ENCODE data around the gene WFIKKN1.

DNA sequence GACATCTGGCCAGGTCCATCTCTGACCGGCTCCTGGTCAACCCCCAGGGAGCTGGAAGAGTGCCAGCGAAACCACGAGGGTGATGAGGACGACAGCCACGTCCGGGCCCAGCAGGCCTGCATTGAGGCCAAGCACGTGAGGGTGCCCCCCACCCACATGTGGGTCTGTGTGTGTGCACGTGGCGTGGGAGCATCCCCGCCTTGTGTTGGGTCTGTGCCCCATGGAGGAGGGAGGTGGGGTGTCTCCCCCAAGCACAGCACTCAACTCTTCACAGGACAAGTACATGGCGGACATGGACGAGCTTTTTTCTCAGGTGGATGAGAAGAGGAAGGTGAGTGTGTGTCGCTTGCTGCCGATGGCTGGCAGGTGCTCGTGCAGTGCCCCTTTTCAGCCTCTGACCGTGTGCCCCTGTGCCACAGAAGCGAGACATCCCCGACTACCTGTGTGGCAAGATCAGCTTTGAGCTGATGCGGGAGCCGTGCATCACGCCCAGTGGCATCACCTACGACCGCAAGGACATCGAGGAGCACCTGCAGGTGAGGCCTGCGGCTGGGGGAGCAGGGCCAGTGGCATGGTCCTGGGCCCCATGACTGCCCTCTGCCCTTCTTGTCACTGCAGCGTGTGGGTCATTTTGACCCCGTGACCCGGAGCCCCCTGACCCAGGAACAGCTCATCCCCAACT is 51.1 kb downstream of the WFIKKN1 start:
- TF ChIP-seq, protein P1, sequence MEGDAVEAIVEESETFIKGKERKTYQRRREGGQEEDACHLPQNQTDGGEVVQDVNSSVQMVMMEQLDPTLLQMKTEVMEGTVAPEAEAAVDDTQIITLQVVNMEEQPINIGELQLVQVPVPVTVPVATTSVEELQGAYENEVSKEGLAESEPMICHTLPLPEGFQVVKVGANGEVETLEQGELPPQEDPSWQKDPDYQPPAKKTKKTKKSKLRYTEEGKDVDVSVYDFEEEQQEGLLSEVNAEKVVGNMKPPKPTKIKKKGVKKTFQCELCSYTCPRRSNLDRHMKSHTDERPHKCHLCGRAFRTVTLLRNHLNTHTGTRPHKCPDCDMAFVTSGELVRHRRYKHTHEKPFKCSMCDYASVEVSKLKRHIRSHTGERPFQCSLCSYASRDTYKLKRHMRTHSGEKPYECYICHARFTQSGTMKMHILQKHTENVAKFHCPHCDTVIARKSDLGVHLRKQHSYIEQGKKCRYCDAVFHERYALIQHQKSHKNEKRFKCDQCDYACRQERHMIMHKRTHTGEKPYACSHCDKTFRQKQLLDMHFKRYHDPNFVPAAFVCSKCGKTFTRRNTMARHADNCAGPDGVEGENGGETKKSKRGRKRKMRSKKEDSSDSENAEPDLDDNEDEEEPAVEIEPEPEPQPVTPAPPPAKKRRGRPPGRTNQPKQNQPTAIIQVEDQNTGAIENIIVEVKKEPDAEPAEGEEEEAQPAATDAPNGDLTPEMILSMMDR (IDR thresholded peaks at IDR 0.05): no peak
- TF ChIP-seq POLR2A (IDR thresholded peaks at IDR 0.05): no peak
